HG03432 (cell line): ENCODE data around the gene SLC13A4.
A peak's percentile ranks its signal among the peaks of the same experiment; 100 is the strongest.
"Not testable (repeated sequence)": the region's sequence is repeated elsewhere in the genome, so short reads cannot be mapped to it uniquely, and the experiment has no call there.

Experiments used
- ATAC-seq: cut with Tn5 transposase; IDR thresholded peaks from one replicate; pipeline ENCODE4 v1.9.1; 2021; ENCODE audit warnings: mild to moderate bottlenecking, moderate library complexity; ENCODE audit not compliant: unreplicated experiment

Gene SLC13A4

DNA sequence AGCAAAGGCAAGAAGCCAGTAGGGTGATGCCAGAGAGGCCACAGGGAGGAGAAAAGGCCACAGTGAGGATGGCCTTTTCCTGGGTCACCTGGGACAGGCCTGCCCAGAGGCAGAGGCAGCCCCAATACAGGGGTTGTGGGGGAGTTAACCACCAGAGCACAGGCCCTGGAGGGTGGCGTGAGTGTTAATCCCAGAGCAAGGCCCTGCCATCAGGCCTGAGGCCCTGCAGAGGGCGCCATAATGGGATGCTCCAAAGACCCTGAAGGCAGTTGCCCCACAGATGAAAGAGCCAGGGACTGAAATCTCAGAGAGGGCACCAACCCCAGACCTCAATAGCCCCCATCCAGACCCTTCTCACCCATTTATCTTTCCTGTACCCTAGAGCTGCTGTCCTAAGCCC lies 23.9 kb downstream of the SLC13A4 start:
- ATAC-seq: no peak

DNA sequence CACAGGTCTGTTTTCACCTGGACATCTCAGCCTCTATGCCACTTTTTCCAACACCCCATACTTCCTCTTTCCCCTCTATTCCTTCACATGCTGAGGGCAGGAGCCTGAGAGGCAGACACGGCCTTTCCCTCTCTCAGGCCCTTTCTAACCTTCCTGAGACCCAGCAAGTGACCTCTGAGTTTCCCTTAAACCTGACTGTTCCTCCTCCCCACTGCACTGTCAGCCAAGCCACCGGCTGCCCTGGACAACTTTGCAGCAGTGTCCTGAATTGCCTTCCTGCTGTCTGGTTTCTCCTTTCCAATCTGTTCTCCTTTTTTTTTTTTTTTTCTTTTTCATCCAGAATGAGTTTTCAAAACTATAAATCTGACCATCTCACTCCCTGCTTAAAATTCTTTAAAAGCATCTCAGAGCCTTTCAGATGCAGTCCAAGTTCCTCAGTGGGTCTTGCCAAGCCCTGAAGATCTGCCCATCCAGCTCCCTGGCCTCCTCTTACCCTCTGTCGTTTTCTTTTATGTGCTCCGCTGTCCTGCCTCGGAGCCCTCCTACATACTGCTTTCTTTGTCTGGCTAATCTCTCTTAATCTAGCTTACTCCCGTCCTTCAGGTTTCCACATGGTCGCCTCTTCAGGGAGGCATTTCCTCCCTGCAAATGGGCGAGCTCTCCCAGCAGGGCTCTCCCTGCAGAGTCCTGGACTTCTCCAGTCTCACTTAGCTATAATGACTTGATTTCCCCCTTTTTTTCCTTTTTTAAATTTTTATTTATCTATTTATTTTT lies 30.5 kb downstream of the SLC13A4 start:
- no peak for ATAC-seq

DNA sequence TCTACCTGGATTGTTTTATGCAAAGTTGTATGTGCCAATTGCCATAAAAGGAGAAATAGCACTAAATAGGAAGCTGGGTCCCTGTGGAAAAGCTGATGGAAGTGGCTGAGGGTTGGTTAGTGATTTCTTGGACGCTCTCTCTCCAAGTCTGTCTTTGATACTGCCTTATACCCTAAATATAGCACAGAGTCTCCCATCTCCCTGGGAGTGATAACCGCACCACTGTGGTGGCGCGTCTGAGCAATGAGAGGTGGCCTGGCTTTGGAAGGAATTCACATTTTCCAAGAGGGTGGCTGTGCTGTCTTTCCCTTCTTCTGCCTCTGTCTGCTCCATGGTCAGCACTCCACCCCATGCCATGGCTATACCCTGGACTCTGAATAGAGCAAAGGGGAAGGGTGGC lies 34.4 kb downstream of the SLC13A4 start:
- no peak for ATAC-seq

DNA sequence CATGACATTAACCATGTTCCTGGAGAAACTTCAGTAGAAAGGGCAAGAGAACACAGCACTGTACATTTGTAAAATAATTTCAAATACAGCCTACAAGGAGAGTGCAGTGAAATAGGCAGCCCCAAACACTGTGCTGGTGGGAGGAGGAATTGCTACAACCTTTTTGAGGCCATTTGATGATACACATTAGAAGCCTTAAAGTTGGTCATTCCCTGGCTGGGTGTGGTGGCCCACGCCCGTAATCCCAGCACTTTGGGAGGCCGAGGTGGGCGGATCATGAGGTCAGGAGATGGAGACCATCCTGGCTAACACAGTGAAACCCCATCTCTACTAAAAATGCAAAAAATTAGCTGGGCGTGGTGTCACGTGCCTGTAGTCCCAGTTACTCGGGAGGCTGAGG lies 35.4 kb downstream of the SLC13A4 start:
- not testable (repeated sequence) for ATAC-seq

DNA sequence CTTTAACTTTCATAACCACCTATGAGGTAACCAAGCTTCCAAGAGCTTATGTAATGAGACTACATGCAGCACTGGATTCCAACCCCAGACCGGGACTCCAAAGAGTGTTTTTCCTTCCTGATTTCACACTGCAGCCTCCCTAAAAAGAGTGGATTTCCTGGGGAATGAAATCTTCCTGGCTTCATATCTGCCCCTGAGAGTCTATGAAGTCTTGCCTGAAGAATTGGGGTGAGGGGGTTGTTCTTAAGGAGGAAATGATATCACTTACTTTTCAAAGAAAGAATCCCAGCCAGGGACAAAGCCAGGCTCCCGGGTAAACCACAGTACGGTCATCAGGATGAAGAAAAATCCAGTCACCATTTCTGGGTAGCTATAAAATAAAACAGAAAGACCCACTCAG lies 35.9 kb downstream of the SLC13A4 start:
- no peak for ATAC-seq

DNA sequence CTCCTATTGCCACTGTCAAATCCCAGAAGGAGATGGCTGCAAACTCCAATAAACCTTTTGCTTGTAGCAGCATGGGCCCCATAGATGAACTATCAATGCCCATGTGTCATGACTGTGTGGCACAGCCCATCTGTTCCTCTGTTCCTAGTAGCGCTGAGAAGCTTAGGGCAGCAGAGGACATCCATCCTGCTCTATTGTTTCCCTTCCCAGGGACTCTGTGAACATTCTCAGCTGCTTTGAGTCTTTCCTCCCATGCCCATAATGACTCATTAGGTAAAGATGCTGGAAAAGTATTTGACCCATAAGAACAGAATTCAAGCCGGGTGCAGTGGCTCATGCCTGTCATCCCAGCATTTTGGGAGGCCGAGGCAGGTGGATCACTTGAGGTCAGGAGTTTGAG lies 37.4 kb downstream of the SLC13A4 start:
- ATAC-seq: no peak

DNA sequence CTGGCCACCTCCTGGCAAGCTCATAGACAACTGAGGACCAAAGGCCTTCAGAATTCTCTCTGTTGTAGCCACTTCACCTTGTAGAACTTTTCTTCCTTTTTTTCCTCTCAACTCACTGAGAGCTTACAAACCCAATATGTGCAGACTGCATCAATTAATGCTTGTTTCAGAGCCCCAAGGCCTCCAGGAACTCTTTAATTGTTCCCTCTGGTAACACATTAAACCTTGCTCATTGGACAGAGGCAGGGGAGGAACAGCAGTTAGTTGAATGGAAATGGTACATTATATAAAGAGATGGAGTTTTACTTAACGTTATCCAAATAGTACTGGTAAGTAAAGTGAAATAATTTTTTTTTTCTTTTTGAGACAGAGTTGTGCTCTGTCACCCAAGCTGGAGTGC lies 40.5 kb downstream of the SLC13A4 start:
- no peak for ATAC-seq

DNA sequence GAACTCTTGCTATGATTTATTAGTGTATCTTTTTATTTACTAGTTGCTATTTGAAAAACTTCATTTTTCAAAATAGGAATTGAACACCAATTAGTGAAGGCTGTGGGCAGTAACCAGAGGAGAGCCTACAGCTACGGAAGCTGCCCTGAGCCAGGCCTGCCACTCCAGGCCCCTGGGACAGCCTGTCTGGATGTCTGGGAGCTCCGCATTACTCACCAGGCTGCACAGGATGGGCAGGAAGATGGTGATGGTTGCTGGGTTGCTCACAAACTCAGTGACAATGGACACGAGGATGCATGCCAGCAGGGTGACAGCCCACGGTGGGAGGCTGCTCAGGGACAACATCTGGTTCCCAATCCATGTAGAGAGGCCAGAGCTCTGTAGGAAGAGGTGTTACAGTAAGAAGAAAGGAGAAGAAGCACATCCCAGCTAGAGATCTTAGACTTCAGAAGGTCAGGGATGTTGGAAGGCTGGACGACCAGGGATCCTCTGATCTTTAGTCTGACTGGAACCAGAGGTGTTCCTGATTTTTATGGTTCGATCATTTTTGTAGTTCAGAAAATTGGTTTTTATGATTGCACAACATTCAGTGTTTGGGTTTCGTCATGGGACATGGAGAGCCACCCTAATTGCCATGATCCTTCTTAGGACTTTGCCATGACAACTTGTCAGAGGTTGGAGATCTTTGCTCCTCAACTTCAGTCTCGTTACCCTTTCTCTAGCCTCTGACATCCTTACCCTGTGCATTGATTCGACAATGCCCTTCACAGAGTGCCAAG lies 42.5 kb downstream of the SLC13A4 start:
- ATAC-seq: no peak

DNA sequence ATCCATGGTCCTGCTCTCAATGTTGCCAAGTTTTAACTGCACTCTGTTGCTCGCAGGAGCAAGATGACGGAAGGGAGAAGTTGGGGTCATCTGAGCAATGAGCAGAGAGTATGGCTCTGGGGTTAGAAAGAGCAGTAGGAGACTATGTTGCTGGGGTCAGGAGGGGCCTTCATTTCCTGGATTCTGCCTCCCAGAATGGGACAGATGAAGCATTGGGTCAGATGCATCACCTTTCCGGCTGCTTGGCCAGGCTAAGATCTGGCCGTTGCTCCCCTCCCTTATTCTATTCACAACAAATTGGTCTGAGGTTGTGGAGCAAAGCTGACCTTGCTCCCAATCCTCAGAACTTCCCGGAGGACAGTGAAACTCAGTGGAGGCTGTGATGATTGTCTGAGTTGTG lies 43.3 kb downstream of the SLC13A4 start:
- ATAC-seq: no peak

DNA sequence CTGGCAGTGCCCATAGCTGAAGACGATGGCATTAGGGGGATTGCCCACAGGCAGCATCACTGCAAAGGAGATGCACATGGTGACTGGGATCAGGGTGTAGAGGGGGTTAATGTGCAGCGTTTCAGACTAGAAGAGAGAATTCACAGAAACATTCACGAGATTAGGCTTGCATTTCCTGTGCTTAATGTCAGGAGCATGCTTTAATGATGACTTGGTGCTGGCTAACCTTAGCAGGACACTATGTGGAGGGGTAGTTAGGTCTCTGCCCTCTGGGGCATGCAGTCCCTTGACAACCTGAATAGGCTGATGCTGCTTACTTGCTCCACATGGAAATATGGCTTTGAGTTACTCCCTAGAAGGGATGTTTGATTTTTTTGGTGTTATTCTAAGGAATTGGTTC lies 43.9 kb downstream of the SLC13A4 start:
- no peak for ATAC-seq

DNA sequence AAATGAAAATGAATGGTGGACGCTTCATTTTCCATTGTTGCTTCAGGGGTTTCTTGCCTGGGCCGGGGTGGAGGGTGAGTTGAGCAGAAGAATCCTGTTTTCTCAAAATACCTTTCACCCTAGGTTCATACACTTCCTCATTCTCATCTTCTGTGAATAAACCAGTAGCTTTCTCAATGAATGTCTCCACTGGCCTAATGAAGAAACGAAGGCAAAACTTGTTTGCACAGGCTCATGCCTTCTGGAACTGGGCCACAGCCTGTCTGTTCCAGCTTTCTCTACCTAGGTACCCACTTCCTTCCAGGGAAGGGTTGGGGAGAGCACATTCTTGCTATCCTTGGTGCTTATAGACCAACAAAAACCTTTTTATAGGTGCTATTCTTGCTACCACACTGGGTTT lies 44.4 kb downstream of the SLC13A4 start:
- no peak for ATAC-seq

DNA sequence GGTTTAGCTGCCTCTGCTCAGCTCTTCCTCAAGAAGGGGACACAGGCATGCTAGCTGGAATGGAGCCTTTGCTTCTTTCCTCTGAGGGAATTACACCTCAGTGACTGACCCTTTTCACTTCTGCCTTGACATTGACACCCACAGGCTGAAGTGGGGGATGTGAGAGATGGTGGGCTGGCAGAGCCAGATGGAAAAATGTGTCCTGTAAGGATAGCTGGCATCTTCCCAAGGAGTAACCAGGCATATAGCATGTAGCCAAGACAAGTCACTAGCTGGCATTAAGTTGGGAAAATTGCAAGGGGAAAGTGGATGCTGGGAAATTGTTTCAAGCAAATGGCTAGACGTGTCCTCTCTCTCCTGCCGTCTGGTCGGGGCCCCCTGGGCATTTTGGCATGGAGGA lies 45.8 kb downstream of the SLC13A4 start:
- ATAC-seq: no peak

DNA sequence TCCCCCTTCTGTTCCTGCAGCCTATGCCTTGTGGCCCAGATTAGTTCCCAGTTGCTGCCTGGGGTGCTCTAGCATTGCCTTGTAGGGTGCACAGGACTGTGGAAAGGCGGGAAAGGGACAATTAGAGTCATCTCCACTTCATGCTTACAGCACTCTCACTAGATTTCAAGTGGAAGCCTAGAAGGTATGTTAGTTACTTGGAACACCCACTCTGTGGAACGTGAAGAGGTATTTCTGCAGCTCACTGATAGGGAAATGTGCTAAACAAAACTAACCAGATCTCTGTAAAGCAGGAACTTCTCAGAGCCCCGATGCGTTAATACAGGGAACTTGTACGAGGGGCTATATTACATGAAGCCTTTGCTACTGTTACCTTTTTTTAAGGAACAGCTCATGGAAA lies 46.2 kb downstream of the SLC13A4 start:
- ATAC-seq: no peak

DNA sequence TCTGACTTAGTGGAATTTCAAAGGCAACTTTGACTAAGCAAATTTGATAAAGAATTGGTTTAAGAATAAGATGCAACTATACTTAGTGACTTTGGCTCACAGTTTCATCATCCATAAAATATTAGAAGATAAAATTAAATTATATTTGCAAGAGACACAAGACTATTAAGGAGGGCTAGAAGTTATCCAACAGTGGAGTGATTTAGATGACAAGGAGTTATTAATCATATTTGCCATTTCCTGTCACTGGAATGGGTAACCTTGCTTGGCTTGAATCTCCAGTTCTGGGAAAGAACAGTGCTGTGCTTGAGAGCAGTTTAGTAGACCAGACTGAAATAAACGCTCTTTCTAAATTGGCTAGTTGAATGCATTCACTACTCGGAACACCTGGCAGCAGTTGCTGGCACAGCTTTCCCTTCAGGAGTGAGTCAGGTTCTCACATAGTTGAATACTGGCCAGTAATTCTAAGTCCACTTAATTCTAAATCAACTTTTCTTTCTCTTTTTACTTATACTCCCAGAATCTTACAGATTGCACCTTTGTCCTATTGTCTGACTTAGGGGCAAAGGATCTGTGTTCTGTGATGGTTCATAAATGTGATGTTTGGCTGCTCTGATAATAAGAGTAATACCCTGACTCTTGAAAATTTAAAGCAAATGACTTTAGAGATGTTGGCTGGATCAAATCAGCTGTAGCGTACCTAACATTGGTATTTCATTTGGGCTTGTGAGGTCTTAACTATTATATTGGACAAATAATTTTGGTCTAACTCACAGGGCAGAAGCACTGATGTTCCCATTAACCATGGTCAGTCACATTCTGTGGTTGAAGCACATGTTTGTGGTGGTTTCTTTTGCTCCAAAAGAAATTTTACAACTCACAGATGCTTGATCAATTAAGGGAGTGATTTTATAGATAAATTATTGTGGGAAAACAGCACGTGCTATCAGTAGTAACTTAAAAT lies 49.1 kb downstream of the SLC13A4 start:
- ATAC-seq: no peak

DNA sequence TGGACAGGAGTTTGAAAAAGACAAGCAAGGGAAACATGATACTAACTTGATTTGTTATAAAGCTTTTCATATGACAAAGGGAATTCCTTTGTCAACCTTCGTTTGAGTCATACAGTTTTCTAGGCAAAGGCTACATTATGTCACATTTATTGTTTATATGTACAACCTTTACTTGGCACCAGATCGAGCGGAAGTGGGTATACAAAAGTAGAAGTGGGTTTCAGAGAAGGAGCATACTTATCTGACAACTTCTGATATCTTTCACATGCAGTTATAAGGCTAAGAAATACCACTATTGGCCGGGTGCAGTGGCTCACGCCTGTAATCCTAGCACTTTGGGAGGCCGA lies 54.7 kb downstream of the SLC13A4 start:
- no peak for ATAC-seq

DNA sequence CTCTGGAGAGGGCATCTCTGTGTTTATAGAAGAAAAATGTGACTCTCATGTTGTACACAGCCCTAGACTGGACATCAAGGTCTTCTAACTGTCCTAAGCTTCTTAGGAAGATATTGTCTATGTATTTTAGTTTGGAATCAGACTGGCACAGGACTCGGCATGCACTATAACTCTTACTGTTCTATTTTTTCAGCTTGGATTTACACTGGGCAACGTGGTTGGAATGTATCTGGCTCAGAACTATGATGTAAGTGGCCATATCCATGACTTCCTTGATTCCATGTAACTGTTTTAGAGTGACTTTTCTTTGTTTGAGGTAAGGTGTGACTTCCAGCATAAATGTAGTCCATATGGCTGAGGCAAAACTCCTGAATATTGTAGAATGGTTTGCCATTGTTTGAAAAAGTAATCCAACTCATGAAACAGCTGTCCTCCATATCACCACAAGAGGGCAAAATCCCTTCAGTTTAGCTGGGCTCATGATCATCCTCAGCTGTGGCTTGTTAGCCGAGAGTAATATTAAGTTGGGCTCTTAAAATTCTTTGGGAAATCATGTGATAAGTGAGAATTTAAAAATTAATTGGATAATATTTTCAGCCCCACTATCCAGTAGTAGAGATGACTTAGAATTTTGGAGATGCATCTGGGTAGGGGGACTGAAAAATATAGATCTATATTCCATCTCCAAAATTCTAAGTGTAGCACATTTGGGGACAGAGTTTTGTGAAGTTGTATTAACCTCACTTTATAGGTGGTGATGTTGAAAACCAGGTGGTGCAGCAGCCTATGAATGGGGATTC lies 55.2 kb downstream of the SLC13A4 start:
- peak; percentile 84 for ATAC-seq

DNA sequence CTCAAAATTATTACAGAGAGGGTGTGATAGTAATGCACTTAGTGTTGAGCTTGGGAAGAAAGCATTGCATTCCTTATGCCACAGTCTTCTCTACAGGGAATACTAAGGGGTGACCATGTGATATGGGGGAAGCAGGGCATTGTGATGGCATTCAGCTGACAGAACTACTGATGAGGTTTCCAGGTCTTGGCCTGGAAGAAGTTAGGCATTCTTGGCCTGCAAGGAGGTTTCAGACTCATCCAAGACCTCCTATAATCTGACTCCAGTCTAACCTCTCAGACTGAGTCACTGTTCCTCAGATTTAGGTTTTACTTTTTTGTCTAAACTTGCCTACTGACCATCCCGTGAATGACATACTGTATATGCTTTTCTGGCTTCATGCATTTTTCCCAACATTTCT lies 57.8 kb downstream of the SLC13A4 start:
- ATAC-seq: no peak

DNA sequence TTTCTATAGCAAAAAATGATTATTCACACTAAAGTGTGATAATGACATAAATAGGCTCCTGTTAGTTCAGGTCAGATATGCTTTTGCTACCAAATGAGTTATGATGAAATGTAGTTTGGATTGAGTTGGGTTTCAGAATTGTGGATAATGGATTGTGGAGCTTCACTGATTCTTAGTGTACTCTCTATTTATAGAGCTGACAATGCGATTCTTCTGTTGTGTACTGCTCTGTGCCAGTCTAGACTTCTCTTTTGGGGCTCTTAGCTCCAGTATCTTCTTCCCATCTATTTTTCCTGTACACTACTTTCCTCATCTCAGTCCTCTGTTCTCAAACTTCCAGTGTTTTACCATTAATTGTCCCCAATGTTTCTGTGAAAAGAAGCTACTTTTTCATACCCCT lies 58.2 kb downstream of the SLC13A4 start:
- no peak for ATAC-seq

DNA sequence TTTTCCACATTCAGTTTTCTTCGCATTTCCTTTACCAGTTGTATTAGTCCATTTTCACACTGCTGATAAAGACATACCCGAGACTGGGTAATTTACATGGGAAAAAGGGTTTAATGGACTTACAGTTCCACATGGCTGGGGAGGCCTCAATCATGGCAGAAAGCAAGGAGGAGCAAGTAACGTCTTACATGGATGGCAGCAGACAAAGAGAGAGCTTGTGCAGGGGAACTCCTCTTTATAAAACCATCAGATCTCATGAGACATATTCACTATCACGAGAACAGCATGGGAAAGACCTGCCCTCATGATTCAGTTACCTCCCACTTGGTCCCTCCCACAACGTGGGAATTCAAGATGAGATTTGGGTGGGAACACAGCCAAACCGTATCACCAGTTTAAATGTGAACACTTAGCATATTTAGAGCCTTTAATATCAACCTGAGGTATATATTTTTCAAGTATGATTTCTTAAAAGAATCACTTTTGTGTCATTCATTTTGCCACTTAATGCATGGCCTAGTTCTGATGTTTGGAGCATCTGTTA lies 59.1 kb downstream of the SLC13A4 start:
- not testable (repeated sequence) for ATAC-seq

DNA sequence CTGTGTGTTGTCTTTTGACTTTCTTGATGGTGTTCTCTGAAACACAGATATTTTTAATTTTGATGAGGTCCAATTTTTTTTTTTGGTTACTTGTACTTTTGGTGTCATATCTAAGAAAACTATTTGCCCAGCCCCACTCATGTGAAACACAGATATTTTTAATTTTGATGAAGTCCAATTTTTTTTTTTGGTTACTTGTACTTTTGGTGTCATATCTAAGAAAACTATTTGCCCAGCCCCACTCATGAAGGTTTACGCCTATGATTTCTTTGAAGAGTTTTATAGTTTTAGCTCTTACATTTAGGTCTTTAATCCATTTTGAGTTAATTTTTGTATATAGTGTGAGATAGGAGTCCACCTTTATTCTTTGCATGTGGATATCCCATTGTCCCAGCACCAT lies 60.4 kb downstream of the SLC13A4 start:
- ATAC-seq: not testable (repeated sequence)
